ENCODE measurements around the gene PLXNC1.

- TF ChIP-seq CTCF (conservative IDR thresholded peaks at IDR 0.05 in 1 of 2, IDR thresholded peaks at IDR 0.05 in 1 of 2; ENCODE audit: extremely low read depth in 1 of 2, insufficient read depth in 1 of 2, low read depth in 1 of 2, low read length in 2 of 2) = no peak
- no peak for TF ChIP-seq EZH2 (IDR thresholded peaks at IDR 0.05; ENCODE audit: borderline replicate concordance, low read length)
These were observed 100.2 kb downstream of the PLXNC1 start for GRCh38 chr12:94248582-94248981.

All from mammary epithelial cell (primary cell).